SK-N-SH treated with all-trans-retinoic acid at 6 μM for 48 hours (cell line): ENCODE results near the gene DAB2.
"Not testable (repeated sequence)": the region's sequence is repeated elsewhere in the genome, so short reads cannot be mapped to it uniquely, and the experiment has no call there.

Experiments
- ARNTL ChIP-seq: fragments of 450-650 bp; formaldehyde crosslinking; IDR thresholded peaks from 2 replicates; pipeline ENCODE4 v1.5.0; 2020; ENCODE audit warnings: low read depth, mild to moderate bottlenecking, moderate library complexity, borderline replicate concordance
- BACH2 ChIP-seq: fragments of 250-450 bp; sonication (Bioruptor Pico); IDR thresholded peaks from 2 replicates; pipeline ENCODE4 v1.9.0; 2021; ENCODE audit warnings: mild to moderate bottlenecking, borderline replicate concordance
- OSR1 ChIP-seq: fragments of 250-450 bp; sonication (Bioruptor Pico); IDR thresholded peaks from 2 replicates; pipeline ENCODE4 v1.8.0; 2022; ENCODE audit warnings: moderate library complexity, mild to moderate bottlenecking, inconsistent platforms
- RARB ChIP-seq: fragments of 250-450 bp; sonication (Bioruptor Pico); IDR thresholded peaks from 2 replicates; pipeline ENCODE4 v1.8.0; 2021; ENCODE audit warnings: mild to moderate bottlenecking, moderate library complexity
- SNAI2 ChIP-seq: fragments of 250-450 bp; sonication (Bioruptor Pico); IDR thresholded peaks from 2 replicates; pipeline ENCODE4 v1.5.0; 2020; ENCODE audit warnings: mild to moderate bottlenecking, moderate library complexity
- ZFP30 ChIP-seq: fragments of 450-650 bp; formaldehyde crosslinking; IDR thresholded peaks from 2 replicates; pipeline ENCODE4 v1.5.0; 2022; ENCODE audit warnings: mild to moderate bottlenecking, moderate library complexity
- TF ChIP-seq, protein P1 (sequence below): fragments of 250-450 bp; sonication (Bioruptor Pico); IDR thresholded peaks from 2 replicates; pipeline ENCODE4 v1.5.1; 2021; ENCODE audit warnings: mild to moderate bottlenecking, moderate library complexity

- TF ChIP-seq BACH2 (CRISPR knock-in tag); ARNTL (CRISPR knock-in tag); SNAI2 (CRISPR knock-in tag); OSR1; ZFP30; RARB (CRISPR knock-in tag): not testable (repeated sequence)
- TF ChIP-seq, protein P1, sequence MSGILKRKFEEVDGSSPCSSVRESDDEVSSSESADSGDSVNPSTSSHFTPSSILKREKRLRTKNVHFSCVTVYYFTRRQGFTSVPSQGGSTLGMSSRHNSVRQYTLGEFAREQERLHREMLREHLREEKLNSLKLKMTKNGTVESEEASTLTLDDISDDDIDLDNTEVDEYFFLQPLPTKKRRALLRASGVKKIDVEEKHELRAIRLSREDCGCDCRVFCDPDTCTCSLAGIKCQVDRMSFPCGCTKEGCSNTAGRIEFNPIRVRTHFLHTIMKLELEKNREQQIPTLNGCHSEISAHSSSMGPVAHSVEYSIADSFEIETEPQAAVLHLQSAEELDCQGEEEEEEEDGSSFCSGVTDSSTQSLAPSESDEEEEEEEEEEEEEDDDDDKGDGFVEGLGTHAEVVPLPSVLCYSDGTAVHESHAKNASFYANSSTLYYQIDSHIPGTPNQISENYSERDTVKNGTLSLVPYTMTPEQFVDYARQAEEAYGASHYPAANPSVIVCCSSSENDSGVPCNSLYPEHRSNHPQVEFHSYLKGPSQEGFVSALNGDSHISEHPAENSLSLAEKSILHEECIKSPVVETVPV (CRISPR knock-in tag): not testable (repeated sequence)
Observed at GRCh38 chr5:39334296-39334695, 90.5 kb downstream of the DAB2 start.
